NCI-H146 treated with DMSO at 0.1 percent for 48 hours (cell line): ENCODE measurements around the gene ANKS6.

Experiments
- DNase-seq: peaks from one replicate; lab custom pipeline; 2025; ENCODE audit not compliant: unreplicated experiment; lab: John Stamatoyannopoulos, UW

ANKS6 gene

GRCh38 chr9:98791608-98792490 is 4.5 kb downstream of the ANKS6 start:
- DNase-seq, result no peak

DNA sequence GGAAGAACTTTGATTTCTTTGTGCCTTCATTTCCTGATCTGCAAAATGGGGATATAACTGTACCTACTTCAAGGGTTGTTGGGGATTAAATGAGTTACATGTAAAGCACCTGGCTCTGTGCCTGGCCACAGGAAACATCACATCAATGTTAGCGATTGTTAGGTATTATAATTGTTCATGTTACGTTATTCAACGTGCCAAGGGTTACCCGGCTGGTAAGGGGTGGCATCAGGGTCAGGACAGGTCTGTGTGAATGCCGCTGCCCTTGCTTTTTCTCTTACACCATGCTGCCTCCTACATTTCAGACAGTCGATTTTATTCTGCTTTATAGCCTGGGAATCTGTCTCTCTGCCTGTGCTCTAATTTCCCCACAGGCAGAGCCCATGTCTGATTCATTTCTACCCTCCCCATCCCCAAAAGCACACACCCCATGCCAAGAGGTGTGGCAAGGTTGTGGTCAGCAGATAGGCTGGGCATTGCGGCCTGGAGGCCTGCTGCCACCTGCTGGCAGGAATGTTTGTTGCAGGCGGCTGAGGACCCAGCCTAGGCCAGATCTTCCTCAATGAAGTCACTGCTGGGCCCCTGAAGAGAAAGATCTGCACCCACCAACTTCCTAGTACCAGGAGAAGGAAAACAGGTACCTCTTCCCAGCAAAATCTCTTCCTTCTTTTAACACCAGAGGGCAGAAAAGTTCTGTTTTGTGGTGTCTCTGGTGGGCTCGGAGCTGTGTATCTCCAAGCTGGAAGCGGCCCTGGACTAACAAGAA is 5.3 kb downstream of the ANKS6 start:
- no peak for DNase-seq

DNA sequence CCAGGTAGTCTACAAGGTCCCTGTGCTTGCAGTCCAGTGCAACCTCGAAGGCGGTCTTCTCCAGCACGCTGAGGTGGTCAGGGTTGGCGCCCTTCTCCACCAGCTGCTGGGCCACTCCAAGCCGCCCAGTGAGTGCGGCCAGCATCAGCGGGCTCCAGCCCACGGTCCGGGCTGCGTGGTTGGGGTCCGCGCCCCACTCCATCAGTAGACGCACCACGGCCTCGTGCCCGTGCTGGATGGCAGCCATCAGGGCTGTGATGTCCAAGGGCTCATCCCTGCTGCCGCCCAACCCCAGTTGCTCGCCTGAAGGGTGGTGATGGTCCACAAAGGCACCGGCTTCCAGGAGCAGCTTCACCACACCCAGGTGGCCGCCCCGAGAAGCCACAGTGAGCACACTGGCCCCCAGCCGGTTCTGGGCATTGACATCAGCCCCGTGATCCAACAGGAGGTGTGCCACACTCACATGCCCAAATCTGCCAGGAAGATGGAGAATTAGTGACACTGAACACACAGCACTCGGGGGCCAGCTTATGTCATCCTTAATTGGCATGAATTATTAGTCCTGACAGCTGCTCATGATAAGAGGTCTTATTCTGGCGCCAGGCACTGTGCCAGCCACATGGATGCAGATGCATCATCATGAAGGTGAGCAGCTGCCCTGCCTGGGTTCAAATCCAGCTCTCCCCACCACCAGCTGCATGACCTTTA is 6.1 kb downstream of the ANKS6 start:
- no peak for DNase-seq

GRCh38 chr9:98789483-98790133 is 6.7 kb downstream of the ANKS6 start:
- DNase-seq, result no peak

GRCh38 chr9:98787766-98788335 is 8.5 kb downstream of the ANKS6 start:
- DNase-seq, result no peak

DNA sequence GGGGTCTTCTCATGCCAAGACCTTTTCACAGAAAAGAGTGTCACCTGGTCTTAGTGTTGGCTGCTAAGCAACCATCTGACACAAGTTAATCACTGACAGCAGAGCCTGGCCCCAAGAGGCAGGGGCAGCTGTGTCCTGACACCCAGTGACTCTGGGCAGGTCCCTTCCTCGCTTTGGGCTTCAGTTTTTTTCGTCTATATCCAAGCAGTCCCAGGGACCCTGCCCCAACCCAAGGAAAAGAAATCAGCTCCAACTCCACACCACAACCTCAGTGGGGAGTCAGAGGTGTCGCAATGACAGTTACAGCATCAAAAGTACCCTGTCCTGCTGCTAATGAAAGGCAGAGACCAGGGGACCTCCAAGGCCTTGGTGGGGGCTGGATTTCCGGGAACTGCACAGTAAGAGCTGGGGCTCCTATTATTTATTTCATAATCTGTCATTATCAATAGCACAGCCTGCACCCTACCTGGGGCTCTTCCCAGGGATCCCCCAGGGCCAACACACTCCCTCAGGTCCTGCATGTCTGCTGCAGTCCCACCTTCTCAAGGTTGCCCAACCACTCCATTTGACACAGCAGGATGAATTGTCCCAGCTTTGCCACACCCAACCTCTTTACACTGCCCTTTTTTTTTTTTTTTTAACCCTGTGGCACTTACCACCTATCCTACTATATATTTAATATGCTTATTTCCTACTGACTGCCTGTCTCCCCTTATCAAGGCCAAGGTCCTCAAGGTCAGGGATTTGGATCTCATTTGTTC is 9.4 kb downstream of the ANKS6 start:
- DNase-seq, result no peak

- no peak for DNase-seq
Observed at GRCh38 chr9:98784831-98785806, 11.2 kb downstream of the ANKS6 start.

DNA sequence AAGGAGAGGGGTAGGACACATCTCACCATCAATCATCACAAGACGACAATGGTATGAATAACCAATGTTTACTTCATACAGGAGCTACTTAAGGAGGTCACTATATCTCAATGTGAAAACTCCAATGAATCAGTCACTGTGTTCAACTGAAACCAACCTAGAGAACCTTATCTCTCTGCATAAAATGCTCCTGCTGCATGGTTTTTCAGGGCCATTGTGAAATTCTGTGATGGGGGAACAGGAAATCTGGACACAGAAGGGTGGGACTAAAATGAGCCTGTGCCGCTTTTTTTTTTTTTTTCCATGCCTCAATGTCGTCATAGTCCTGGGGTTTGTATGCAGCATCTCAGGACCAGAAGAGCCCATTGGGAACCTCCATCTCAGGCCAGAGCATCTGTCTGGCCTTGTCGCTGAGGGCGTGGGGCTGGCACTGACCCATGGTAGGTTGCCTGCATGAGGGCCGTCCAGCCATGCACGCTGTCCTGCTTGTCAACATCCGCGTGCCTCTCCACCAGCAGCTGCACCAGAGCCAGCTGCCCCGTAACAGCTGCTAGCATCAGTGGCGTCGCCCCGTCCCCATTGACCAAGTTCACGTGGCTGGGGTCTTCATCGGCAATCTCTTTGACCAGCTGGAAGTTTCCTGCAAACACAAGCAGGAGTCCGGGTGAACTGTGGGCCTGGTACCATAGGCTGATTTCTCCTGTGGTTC is 12.7 kb downstream of the ANKS6 start:
- DNase-seq, result no peak

DNA sequence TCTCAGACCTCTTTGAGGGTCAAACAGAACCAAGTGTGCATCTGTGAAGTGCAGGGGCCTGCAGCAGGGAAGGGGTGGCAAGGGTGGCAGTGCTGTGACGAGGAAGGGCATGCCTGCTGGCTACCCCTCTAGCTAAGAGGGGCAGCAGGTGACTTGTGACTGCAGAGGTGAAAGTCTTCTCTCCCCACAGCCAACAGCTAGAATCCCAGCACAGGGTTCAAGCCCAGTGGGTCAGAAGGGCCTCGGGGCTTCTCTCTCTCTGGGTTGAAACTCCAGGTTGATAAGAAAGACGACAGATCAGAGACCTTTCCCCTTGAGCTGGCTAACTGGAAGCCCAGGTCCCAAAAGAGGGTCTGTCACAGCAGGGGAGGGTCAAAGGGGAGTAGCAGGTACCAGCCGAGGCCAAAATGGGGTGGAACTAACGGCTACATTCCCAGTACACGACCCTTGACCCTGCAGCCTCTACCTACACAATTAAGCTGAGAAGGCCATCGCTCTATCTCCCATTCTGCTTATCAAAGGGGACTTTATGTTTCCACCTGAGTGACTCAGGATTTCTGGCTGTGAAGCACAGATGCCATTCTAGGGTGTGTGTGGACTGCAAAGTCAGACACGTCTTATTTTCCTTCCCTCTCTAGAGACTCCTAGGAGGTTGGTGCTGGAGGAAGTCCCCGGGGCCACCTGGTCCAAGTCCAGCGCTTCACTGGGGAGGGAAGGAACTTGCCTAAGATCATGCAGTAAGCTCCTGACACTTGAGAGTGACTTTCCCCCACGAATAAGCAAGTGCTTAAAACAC is 14.6 kb downstream of the ANKS6 start:
- DNase-seq, result no peak

DNA sequence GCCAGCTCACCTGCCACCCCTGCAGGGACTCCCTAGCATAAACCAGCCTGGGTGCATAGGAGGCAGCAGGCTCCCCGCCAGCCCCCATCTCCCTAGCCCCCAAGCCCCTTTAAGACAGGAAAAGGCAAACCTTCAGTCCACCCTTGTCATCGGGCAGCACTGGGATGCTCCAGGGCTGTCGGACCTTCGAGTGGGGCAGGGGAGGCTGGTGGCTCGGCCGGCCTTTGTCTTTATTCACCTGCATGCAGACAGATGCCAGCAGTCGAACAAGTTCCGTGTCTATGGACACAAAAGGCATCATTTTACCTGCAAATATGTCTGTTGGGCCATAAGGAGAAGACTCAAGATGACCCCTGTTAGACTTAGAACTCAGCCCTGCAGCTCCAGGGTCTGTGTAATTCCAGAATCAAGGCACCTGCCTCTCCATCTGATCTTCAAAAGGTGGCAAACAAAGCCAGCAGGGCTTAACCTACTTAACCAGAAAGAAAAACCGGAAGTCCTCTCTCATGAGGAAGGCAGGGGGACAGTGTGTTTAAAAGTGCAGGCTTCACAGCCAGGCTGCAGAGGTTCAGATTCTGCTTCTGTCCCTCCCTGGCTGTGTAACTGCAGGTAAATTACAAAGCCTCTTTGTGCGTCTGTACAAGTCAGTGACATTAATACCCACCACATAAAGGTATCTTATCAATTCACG is 16.2 kb downstream of the ANKS6 start:
- DNase-seq, result no peak

GRCh38 chr9:98778711-98779530 is 17.4 kb downstream of the ANKS6 start:
- no peak for DNase-seq

DNA sequence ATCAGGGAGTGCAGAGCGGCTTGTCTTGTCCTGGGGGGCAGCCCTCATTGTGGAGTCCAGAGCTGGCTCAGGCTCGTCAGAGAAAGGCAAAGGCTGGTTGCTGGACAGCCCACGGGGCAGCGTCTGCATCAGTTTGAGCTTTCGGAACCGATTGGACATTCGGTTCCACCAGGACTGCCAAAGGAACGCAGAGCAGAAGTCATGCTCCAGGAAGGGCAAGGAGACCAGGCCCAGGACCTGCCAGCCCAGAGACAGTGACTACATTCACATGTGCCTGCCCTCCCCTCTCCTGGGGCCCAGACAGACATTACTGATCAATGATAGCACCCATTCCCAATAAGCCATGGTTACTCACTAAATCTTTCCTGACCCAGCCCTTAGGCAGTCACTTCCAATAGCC is 18.1 kb downstream of the ANKS6 start:
- no peak for DNase-seq

DNA sequence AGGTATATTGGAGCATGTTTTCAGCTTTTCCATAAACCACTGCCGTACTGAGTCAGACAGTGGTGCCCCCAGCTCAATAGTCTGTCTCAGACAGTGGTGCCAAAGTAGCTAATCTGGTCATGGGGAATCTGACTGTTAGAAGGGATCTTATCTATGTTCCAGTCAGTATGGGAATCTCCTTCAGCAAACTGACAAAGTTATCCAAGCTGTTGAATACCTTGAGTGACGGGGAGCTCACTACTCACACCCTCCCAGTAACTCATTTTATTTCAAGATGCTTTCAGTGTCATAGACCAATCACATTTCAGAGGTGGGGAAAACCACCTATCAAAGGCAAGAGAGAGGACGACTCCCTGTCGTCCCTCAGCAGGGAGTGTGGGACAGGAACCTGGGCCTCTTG is 18.7 kb downstream of the ANKS6 start:
- no peak for DNase-seq

DNA sequence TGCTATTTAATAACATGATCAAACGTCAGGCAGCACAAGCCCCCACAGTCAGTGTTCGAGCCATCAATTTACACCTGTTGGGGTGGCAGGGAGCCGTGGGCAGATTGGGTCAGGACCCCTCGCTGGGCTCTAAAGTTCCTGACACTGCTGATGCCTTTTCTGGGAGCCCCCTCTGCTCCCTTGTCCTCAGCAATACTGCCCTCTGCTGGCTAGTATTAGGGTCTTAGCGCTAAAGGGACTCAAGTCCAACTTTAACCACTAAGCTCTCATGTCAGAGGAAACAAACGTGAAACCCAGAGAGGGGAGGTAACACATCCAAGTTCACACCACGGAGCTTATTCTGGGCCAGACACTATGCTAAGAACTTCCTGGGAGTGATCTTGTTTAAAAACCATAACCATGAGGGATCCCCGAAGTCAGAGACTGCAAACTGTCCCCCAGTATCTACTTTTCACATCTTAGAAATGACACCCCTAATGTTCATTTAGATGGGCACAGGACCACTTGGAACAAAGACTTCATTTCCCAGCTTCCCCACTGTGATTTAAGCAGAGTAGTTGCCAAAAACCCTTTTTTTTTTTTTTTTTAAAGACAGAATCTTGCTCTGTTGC is 20.4 kb downstream of the ANKS6 start:
- no peak for DNase-seq

DNA sequence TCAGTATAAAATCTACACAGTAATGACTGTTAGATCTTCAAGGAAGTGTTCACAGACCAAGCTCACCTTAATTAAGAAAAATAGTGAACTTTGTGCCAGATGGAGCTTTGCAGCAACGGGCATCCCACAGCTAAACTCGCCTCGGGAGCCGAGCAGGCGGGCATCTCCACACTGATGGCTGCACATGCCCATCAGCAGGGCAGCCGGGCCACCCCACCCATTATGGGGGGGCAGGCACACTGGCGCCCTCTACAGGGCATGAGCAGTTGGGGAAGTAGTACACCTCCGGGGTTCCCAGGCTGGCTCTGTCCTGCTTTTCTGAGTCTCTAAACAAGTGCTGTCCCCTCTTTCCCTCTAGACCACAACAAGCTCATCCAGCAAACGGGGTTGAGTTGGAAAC is 21.6 kb downstream of the ANKS6 start:
- DNase-seq, result no peak

DNA sequence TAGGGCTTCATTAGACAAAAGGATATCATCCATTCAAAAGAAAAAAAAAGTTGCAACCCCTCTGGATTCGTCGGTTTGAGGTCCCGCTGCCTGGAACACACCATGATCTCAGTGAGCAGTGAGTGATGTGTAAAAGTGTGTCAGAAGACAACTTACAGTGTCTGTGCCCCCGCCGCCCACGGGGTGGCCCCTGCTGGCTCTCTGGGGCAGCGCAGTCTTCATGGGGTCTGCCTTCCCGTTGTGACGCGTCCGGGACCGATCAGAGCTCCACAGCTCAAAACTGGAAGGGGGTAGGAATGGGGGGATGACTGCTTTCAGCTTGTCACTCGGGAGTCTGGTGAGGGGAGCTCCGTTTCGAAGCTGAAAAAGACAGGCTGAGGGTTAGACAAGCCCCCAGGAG is 22.6 kb downstream of the ANKS6 start:
- DNase-seq, result no peak
